HEK293T (cell line): Measurements from ENCODE around the gene STEAP3.

Experiments
- ARNT ChIP-seq: fragments of 450-650 bp; IDR thresholded peaks from 2 replicates; pipeline ENCODE4 v1.6.1; 2017; ENCODE audit warnings: mild to moderate bottlenecking
- BHLHE40 ChIP-seq: fragments of 450-650 bp; IDR thresholded peaks from 2 replicates; pipeline ENCODE4 v1.6.1; 2016; ENCODE audit warnings: mild to moderate bottlenecking, moderate library complexity, borderline replicate concordance
- CTBP1 ChIP-seq: fragments of 450-650 bp; IDR thresholded peaks from 2 replicates; pipeline ENCODE4 v1.6.1; 2016; ENCODE audit warnings: borderline replicate concordance
- ELF4 ChIP-seq: fragments of 450-650 bp; IDR thresholded peaks from 2 replicates; pipeline ENCODE4 v1.6.1; 2017; ENCODE audit warnings: antibody characterized with exemption
- FOXA1 ChIP-seq: fragments of 450-650 bp; IDR thresholded peaks from 2 replicates; pipeline ENCODE4 v1.6.1; 2016; ENCODE audit warnings: mild to moderate bottlenecking
- FOXK2 ChIP-seq: fragments of 450-650 bp; IDR thresholded peaks from 2 replicates; pipeline ENCODE4 v1.6.1; 2016; ENCODE audit warnings: mild to moderate bottlenecking
- FOXM1 ChIP-seq: fragments of 450-650 bp; IDR thresholded peaks from 2 replicates; pipeline ENCODE4 v1.6.1; 2017; ENCODE audit warnings: mild to moderate bottlenecking, borderline replicate concordance
- HDGF ChIP-seq: fragments of 450-650 bp; IDR thresholded peaks from 2 replicates; pipeline ENCODE4 v1.6.1; 2017; ENCODE audit warnings: antibody characterized with exemption, borderline replicate concordance
- L3MBTL2 ChIP-seq: fragments of 450-650 bp; conservative IDR thresholded peaks from 2 replicates; pipeline ENCODE4 v1.6.1; 2016; ENCODE audit warnings: mild to moderate bottlenecking
- LEF1 ChIP-seq: fragments of 450-650 bp; IDR thresholded peaks from 2 replicates; pipeline ENCODE4 v1.6.1; 2017; ENCODE audit warnings: mild to moderate bottlenecking, borderline replicate concordance
- NFRKB ChIP-seq: fragments of 450-650 bp; IDR thresholded peaks from 2 replicates; pipeline ENCODE4 v1.6.1; 2016; ENCODE audit warnings: mild to moderate bottlenecking, moderate library complexity
- PKNOX1 ChIP-seq: fragments of 450-650 bp; IDR thresholded peaks from 2 replicates; pipeline ENCODE4 v1.6.1; 2016
- SP1 ChIP-seq: fragments of 450-650 bp; IDR thresholded peaks from 2 replicates; pipeline ENCODE4 v1.6.1; 2017
- TARDBP ChIP-seq: fragments of 450-650 bp; IDR thresholded peaks from 2 replicates; pipeline ENCODE4 v1.6.1; 2016

DNA sequence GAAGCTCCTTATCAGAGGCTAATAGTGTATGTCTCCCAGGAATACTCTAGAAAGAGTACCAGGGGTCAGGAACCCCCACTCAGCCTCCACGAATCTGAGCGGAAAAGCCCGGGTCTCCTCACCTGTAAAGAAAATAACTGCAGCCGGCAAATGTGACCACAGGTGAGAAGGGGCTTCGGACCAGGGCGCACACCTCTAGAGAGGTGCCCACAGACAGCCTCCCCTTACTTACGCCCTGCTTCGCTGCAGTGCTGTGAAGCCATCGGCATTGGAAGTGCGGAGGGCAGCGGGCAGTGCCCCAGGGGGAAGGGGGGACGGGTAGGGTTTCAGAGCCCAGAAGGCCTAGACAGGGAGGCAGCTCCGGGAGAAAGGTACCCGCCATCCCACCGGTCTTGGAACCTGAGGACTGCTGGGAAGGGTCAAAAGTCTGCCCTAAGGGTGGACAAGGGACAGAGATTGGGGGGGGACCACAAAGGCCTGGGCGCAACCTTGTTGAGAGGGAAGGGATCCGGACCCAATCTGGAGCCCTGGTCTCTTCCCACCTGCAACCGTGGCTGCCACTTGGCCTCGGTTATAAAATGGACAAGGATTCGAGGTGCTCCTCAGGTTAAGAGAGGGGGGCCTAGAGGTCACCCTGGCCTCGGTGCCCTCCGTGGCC is 642 bp upstream of the STEAP3 start:
- TF ChIP-seq ELF4 (no peak), SP1 (no peak), NFRKB (no peak), FOXA1 (no peak), TARDBP (no peak), BHLHE40 (no peak), ARNT (no peak), FOXM1 (no peak), FOXK2 (no peak), HDGF (no peak), LEF1 (no peak), L3MBTL2 (no peak), CTBP1 (no peak), PKNOX1 (no peak)
